ENCODE data around the gene MSGN1. TPM values are rescaled to one million over a fixed set of nuclear protein-coding genes. Genes with fewer than 3 reads are reported as not detected.

The MSGN1 gene
- total and polyA plus RNA-seq, 2 donors (not counting 3 experiments of a cell fraction or from before 2014, with no cell fraction given): not detected

DNA sequence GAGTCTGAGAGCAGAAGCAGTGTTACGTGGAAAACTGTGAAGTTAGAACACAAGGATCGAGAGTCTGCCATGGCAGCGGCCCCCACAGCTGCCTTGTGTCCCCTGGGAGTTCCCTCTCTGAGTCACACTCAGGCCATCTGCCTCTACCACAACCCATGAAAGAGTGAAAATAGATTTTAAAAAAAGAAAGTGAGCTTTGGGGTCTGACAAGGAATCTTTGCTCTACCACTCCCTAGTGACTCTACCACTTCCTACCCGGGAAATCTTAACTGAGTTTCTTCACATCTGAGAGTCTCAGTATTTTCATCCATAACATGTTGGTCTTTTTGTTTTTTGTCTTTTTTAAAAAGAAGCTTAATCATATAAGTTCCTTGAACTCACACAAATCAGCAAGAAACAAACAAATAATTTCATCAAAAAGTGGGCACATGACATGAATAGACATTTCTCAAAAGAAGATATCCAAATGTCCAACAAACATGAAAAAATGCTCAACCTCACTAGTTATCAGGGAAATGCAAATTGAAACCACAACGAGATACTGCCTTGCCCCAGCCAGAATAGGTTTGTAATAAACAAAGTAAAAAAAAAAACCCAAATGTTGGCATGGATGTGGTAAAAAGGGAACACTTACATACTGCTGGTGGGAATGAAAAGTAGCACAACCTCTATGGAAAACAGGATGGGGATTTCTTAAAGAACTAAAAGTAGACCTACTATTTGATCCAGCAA, 2.4 kb upstream of the MSGN1 start:
- dilution Hi-C loops (cut with MboI; ENCODE audit: extremely low pct_ligation_motif_present, low sequenced_read_pairs) (no loop called here), intact Hi-C loops (cut with micrococcal nuclease) (no loop called here)
- Histone ChIP-seq H3K9me3 (replicated peaks; ENCODE audit: control insufficient read depth, insufficient read depth, low read length) (no peaks in the 10 kb centered on the region), H4K20me1 (replicated peaks; ENCODE audit: control insufficient read depth, extremely low read depth, insufficient read depth, low read length) (no peaks in the 10 kb centered on the region), H3K4me1 (ENCODE audit: control insufficient read depth, extremely low read depth, insufficient read depth, low read length) (peaks cover 2% of the 10 kb centered on the region), H3K27ac (ENCODE audit: insufficient read depth, low read depth, low read length) (no peak overlapping the region), H3K9me1 (replicated peaks; ENCODE audit: control insufficient read depth, extremely low read depth, insufficient read depth, low read length) (no peaks in the 10 kb centered on the region), H2AFZ (ENCODE audit: low read depth, low read length) (no peak overlapping the region), H3K4me2 (ENCODE audit: insufficient read depth, low read length) (no peak overlapping the region), H3K4me3 (replicated peaks in 1 of 3; ENCODE audit: insufficient read depth in 1 of 3, low read depth in 1 of 3, low read length in 3 of 3) (no peak overlapping the region), H3K79me2 (ENCODE audit: control insufficient read depth, insufficient read depth, low read length) (no peaks in the 10 kb centered on the region), H3K36me3 (ENCODE audit: control insufficient read depth in 2 of 2, extremely low read depth in 1 of 2, insufficient read depth in 2 of 2, low read length in 2 of 2) (no peaks in the 10 kb centered on the region), H3K9ac (replicated peaks; ENCODE audit: extremely low read depth, insufficient read depth, low read length) (no peak overlapping the region), H3K27me3 (ENCODE audit: control insufficient read depth in 2 of 2, insufficient read depth in 2 of 2, low read length in 2 of 2) (peaks cover 0 to 1% of the 10 kb centered on the region in 2 experiments)
- FAIRE-seq: no peak
- BruUV-seq (replicated peaks): no TSS peak
- TF ChIP-seq GATA2 (IDR thresholded peaks at IDR 0.05; ENCODE audit: insufficient read depth, insufficient read length, low read depth, low read length) (no peak), POLR2A (IDR thresholded peaks at IDR 0.05; ENCODE audit: low read depth, low read length) (no peak), MYC (IDR thresholded peaks at IDR 0.05; ENCODE audit: low read depth, low read length) (no peak), EZH2 (IDR thresholded peaks at IDR 0.05; ENCODE audit: borderline replicate concordance, low read depth, low read length, severe bottlenecking) (no peak), POLR2AphosphoS5 (IDR thresholded peaks at IDR 0.05; ENCODE audit: insufficient read depth, low read depth, low read length) (no peak), FOS (IDR thresholded peaks at IDR 0.05; ENCODE audit: borderline replicate concordance, insufficient read depth, low read length) (no peak), JUN (IDR thresholded peaks at IDR 0.05; ENCODE audit: borderline replicate concordance, insufficient read depth, insufficient read length, low read depth) (no peak)
- TF ChIP-seq, protein P1, sequence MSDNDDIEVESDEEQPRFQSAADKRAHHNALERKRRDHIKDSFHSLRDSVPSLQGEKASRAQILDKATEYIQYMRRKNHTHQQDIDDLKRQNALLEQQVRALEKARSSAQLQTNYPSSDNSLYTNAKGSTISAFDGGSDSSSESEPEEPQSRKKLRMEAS (IDR thresholded peaks at IDR 0.05; ENCODE audit: insufficient read depth, insufficient read length): no peak
- TF ChIP-seq, protein P2, sequence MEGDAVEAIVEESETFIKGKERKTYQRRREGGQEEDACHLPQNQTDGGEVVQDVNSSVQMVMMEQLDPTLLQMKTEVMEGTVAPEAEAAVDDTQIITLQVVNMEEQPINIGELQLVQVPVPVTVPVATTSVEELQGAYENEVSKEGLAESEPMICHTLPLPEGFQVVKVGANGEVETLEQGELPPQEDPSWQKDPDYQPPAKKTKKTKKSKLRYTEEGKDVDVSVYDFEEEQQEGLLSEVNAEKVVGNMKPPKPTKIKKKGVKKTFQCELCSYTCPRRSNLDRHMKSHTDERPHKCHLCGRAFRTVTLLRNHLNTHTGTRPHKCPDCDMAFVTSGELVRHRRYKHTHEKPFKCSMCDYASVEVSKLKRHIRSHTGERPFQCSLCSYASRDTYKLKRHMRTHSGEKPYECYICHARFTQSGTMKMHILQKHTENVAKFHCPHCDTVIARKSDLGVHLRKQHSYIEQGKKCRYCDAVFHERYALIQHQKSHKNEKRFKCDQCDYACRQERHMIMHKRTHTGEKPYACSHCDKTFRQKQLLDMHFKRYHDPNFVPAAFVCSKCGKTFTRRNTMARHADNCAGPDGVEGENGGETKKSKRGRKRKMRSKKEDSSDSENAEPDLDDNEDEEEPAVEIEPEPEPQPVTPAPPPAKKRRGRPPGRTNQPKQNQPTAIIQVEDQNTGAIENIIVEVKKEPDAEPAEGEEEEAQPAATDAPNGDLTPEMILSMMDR (IDR thresholded peaks at IDR 0.05; ENCODE audit: extremely low read depth in 1 of 2, insufficient read depth in 1 of 2, low read depth in 1 of 2, low read length in 2 of 2): no peak
- DNase-seq (ENCODE audit: low read depth, low spot score): no peak
- ChIA-PET POLR2A (no interaction called here), CTCF (interaction anchor here (0.9 kb wide), 1 partner anchor 94 kb away, joined by 3 read pairs; no protein-coding TSS in a partner anchor)
